WTC11 (cell line): Measurements from ENCODE around the gene TIMP4.

Source experiments
- ATF3 ChIP-seq: sonication (generic); formaldehyde crosslinking; conservative IDR thresholded peaks from 2 replicates; pipeline ENCODE4 v1.8.1; 2022; ENCODE audit warnings: mild to moderate bottlenecking, missing genetic modification reagents
- CREB1 ChIP-seq: sonication (generic); formaldehyde crosslinking; IDR thresholded peaks from 2 replicates; pipeline ENCODE4 v1.8.0; 2023; ENCODE audit warnings: mild to moderate bottlenecking, missing genetic modification reagents
- CTCF ChIP-seq: fragments of 200-600 bp; IDR thresholded peaks from 2 replicates; pipeline ENCODE4 v1.8.0; 2022; ENCODE audit warnings: antibody characterized with exemption
- E2F5 ChIP-seq: sonication (generic); formaldehyde crosslinking; IDR thresholded peaks from 2 replicates; pipeline ENCODE4 v1.8.1; 2022; ENCODE audit warnings: mild to moderate bottlenecking, moderate library complexity, missing genetic modification reagents
- ESRRA ChIP-seq: sonication (generic); formaldehyde crosslinking; IDR thresholded peaks from 2 replicates; pipeline ENCODE4 v1.8.1; 2022; ENCODE audit warnings: mild to moderate bottlenecking, missing genetic modification reagents, borderline replicate concordance
- FOXJ3 ChIP-seq: sonication (generic); formaldehyde crosslinking; IDR thresholded peaks from 2 replicates; pipeline ENCODE4 v1.9.0; 2021; ENCODE audit warnings: missing genetic modification reagents, mild to moderate bottlenecking, borderline replicate concordance
- MAX ChIP-seq: sonication (generic); formaldehyde crosslinking; IDR thresholded peaks from 2 replicates; pipeline ENCODE4 v1.8.0; 2022; ENCODE audit warnings: mild to moderate bottlenecking, missing genetic modification reagents

- no peak for TF ChIP-seq CTCF
- TF ChIP-seq ESRRA (CRISPR knock-in tag) = no peak
- TF ChIP-seq CREB1 = no peak
- no peak for TF ChIP-seq ATF3 (CRISPR knock-in tag)
- TF ChIP-seq FOXJ3 (CRISPR knock-in tag) = no peak
- TF ChIP-seq MAX = no peak
- no peak for TF ChIP-seq E2F5 (CRISPR knock-in tag)
These were observed 29.0 kb upstream of the TIMP4 start for GRCh38 chr3:12187448-12188327.
